GM19395 (cell line): ENCODE measurements around the gene TIMP2.
"Not testable (repeated sequence)": the region's sequence is repeated elsewhere in the genome, so short reads cannot be mapped to it uniquely, and the experiment has no call there.

Experiments
- ATAC-seq: cut with Tn5 transposase; IDR thresholded peaks from one replicate; pipeline ENCODE4 v1.9.1; 2021; ENCODE audit warnings: mild to moderate bottlenecking, moderate library complexity; ENCODE audit not compliant: unreplicated experiment

Gene TIMP2, protein sequence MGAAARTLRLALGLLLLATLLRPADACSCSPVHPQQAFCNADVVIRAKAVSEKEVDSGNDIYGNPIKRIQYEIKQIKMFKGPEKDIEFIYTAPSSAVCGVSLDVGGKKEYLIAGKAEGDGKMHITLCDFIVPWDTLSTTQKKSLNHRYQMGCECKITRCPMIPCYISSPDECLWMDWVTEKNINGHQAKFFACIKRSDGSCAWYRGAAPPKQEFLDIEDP

DNA sequence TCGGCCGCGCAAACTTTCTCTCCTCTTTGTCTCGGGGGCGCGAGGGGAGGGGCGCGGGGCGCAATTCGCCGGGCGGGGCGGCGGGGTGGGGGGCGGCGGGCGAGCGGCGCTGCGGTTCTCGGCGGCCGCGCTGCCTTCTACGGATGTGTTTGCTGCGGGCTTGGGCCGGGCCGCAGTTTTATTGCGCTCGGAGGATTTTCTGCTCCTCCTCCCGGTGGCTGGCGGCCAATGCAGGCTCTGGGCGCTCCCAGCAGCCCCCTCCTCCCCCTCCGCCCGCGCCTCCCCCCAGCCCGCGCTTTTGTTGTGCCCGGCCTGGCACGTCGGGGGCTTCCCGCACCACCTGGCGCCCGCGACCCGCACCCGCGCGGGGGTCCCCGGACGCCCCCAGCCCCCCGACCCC is at the start of gene TIMP2:
TSS of gene TIMP2 (minus strand) at position 154 of the 400 bp plus-strand sequence. CDS start 299 bp downstream, outside the sequence.
- no peak for ATAC-seq

DNA sequence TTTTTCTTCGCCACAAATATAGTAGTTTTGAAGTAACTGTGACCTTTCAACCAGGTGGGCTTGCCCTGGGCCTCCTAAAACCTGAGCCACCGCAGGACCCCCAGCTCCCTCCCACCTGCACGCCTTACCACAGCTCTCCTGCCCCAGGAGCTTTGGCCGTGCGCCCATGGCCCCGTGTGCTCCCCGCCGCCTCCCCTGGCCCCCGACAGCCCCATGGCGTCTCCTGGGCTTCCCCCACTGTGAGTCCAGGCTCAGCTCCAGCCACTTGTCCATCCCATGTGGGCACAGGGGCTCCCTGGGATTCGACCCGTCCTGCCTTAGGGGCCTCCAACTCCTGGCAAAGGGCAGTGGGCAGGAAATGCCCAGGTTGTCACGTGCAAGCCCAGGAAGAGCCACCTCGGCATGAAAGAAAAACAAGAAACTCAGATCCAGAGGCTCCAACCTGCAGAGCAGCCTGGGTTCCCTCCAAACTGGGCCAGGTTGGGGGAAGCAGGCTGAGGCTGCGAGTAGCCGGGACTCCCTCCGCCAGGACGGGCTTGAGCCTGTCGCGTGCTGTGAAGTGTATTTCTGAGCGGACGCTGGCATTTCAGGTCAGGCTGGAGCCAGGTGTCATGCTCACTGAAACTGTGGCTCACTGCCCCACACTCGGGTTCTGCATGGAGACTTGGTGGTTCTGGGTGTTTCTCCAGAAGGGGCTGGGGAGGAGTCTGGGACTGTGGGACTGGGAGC is 48.8 kb upstream of the TIMP2 start:
- no peak for ATAC-seq

DNA sequence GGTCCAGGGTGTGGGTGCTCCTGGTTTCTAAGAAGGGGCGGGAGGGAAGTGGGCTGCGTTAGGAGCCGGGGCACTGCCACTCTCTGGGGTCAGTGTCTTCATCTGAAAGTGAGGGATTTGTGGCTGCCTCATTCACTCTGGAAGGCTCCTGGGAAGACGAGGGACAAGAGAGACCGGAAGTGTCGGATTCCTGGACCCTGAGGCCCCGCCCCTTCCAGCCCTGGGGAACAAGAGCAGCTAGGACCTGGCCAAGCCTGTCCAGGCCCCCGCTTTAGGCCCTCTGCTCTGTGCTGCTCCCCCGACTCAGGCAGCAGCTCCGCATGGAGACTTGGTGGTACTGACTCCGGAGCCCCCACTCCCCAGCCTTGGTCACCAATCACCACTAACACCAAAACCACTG is 48.0 kb upstream of the TIMP2 start:
- no peak for ATAC-seq

DNA sequence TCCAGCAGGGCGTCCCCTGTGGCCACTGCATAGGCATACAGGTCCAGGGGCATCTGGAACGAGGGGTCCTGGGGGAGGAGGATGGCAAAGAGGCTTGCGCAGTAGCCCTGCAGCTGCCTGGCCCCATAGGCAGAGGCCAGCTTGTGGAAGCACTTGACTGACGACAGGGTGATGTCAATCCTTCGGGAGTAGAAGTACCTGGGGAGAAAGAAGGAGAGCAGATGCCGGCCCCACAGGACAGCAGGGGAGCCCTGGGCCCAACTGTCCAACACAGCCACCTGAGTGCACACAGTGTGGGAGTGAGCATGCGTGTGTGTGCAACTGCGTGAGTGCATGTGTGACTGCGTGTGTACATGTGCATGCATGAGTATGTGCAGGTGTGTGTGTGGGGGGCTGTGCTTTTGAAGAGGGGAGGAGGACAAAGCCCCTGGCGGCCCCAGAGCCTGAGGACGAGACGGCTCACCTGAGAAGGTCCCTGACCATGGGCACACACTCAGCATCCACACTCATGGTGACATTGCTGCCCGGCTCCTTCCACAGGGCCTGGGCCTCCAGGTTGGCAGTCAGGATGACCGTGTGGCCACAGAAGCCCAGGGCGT is 47.4 kb upstream of the TIMP2 start:
- ATAC-seq, result no peak

DNA sequence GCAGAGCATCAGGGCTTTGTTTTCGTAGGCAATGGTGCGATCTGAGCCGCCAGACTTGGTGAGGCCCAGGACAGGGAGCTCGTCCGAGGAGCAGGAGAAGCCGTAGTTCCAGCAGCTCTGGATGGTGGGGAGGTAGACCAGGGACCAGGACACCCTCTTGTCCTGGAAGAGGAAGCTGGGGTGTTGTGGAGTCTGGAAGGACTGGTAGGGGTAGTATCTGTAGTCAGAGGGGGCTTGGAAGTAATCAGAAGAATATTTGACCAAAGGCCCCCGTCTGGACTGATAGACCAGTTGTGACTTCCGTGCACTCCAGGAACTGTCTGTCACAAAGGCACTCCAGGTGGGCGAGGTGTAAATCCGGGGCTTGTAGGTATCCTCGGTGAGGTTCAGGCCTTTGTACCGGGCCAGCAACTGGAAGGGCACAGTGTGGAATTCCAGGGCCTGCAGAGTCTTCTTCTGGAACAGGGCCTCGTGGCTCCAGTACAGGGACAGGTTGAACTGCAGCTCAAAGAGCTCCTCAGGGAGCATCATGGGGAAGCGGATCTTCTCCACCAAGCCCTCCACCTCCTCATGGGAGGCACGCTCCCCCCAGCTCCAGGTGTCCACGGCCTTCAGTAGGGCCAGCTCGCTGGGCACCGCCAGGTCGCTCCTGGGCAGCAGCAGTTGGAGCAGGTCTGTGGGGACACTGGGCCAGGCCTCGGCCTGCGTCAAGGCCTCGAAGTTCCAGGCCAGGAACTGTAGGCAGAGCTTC is 46.7 kb upstream of the TIMP2 start:
- ATAC-seq, result no peak

DNA sequence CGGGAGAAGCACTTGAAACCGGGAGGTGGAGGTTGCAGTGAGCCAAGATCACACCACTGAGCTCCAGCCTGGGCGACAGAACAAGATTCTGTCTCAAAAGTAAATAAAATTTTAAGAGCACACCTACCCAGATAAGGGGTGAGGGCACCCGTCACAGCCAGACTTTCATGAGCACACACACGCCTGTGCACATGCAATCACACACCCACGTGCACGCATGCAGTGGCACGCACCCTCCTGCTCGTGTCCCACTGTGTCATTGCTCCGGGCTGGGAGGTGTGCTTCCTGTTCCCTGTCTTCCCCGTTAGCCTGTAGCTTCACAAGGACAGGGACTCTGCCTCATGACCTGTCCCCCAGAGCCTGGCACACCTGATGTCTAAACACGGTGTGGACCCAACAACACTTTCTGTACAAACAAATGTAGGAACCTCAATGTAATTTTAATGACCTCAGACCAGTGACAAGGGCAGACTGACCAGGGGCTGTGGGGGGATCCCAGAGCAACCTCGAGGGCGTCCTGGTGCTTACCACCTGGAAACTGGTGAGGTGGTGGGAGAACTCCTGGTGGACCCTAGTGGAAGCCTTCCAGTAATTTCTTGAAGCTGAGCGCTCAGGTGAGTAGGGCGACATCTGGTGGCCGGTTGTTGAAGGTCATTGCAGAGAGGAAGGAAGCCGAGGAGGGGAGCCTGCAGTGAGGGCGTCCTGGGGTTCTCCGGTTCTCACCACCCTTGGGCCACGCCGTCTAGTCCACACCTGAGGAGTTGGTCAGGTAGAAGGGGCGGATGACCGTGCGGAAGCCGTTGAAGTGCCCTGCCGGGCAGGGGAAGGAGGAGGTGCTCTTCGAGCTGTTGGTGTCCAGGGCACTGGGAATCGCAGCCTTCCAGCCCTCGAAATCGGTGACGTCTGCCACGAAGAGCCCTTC is 45.9 kb upstream of the TIMP2 start:
- no peak for ATAC-seq

DNA sequence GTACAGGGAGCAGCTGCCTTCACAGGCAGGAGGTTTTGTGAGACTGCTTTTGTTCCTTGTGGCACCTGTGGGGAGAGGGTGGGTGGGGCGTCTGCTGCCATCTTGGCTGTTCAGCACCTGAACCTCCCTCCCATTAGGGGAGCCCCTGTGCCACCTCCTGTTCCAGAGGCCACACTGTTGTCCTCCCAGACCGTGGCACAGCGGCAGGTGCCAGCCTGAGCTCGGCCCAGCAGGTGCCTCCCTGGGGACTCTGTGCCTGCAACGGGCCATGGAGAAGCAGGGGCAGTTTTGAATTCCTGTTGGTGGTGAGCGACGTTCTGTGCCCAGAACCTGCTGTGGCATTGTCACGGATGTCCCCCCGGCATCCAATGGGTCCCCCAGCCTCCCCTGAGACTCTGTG is 44.7 kb upstream of the TIMP2 start:
- ATAC-seq, result no peak

DNA sequence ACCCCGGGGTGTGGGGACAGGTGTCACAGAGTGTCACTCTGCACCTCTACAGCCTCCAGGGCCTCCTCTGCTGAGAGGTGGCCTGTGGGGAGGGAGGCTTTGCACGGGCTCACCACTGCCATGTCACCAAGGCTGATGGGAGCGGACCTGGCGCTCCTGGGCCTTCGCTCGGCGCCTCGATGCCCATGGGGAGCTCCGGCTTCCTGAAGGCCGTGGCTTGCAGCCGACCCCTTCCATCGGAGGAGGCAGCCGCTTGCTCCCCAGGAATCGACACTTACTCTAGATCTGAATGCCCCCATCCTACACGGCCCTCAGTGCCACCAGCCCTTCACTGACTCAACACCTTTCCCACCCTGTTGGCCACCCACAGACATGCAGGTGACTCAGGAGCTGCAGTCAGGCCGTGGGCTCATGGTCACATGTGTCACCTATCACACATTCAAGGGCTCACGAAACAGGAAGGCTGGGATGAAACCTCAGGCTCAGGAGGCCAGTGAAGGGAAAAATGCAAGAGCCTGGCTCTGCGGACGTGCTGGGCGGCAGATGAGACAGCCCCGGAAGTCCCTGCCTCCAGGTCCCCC is 42.7 kb upstream of the TIMP2 start:
- ATAC-seq, result no peak

DNA sequence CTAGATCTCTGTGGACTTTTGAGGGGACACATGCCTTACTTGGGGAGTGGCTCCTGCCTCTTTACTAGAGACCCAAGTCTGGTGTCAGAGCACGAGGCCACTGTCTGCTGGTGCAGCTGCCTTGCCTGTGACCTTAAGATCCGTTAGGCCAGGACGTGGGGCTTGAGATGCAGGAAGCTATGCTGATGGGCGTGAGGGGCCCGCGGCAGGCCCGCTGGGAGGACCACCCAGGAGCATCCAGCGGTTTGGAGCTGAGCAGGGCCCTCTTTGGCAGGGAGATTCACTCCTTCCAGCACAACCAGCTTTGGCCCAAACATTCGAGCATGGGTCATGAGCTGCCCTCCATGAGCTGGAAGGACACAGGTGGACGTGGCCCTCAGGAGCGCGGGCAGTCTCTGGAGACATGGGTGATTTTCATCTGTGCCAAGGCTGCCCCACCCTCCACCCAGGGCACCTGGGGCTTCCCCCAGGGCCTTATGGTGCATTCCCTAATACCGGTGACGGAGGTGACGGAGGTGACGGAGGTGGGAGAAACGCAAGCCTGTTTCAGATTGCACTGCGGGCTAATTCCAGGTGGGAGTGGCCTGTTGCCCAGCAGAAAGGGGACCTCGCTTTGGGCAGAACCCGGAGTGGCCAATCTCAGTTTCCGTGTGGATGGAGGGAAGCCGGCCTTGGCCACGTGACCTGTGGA is 41.9 kb upstream of the TIMP2 start:
- ATAC-seq, result no peak

DNA sequence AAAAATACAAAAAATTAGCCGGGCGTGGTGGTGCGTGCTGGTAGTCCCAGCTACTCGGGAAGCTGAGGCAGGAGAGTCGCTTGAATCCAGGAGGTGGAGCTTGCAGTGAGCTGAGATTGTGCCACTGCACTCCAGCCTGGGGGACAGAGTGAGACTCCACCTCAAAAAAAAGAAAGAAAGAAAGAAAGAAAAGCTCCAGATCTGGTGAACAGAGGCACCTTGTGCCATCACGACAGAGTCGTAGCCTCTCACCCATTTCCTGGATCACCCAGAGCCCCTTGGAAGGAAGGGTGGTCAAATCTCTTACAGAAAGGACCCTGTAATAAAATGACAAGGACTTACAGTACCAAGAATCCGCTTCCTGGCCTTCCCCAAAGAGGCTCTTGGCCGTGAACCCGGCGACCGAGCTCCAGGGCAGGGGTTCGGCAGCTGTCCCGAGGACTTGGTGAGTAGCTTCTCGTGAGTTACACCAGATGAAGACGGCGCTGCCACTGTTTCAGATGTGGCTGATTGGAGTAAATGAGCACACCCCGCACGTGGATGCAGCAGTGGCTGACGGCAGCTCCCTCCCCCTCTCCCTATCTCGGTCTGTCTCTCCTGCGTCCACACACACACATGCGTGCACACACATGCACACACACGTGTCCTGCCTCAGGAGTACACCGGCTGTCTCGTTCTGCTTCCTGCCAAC is 41.1 kb upstream of the TIMP2 start:
- ATAC-seq, result no peak

DNA sequence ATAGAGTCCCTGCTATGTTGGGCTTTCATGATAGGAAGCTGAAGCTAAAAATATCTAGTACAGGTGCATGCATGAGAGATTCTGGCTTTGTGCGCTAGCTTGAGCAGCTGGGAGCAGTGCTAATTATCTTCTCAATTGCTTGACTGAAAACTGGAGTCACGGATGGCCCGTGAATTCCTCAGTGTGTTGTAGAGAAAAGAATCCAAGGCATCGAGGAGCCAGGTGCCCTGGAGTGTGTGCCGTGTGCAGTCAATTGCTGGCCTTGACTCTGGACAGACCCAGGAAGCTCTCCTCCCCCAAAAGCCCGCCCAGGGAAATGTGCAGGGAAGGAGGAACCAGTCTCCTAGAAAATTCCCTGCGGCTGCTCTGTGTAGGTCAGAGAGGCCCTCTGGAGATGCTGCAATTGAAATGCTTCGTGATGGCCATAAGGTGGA is 40.3 kb upstream of the TIMP2 start:
- ATAC-seq, result no peak

DNA sequence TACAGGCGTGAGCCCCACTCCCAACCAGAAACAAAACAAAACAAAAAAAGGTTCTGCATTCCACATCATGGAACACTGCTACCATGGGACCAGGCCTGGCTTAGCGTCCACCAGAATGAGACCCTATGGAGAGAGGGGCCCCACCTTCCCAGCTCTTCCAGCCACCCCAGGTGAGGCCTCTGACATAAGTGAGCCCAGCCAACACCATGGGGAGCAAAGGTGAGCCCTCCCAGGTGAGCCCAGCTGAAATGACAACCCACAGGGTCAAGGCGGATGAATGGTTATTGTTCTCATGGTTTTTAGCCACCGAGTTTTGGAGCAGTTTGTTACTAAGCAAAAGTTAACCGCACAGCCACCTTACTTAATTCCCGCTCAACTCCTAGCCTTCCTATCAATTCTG is 38.2 kb upstream of the TIMP2 start:
- ATAC-seq, result no peak

DNA sequence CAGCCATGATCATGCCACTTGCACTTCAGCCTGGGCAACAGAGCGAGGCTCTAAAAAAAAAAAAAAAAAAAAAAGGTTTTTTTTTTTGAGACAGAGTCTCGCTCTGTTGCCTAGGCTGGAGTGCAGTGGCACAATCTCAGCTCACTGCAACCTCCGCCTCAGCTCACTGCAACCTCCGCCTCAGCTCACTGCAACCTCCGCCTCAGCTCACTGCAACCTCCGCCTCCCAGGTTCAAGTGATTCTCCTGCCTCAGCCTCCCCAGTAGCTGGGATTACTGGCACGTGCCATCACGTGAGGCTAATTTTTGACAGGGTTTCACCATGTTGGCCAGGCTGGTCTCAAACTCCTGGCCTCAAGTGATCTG is 37.8 kb upstream of the TIMP2 start:
- not testable (repeated sequence) for ATAC-seq

DNA sequence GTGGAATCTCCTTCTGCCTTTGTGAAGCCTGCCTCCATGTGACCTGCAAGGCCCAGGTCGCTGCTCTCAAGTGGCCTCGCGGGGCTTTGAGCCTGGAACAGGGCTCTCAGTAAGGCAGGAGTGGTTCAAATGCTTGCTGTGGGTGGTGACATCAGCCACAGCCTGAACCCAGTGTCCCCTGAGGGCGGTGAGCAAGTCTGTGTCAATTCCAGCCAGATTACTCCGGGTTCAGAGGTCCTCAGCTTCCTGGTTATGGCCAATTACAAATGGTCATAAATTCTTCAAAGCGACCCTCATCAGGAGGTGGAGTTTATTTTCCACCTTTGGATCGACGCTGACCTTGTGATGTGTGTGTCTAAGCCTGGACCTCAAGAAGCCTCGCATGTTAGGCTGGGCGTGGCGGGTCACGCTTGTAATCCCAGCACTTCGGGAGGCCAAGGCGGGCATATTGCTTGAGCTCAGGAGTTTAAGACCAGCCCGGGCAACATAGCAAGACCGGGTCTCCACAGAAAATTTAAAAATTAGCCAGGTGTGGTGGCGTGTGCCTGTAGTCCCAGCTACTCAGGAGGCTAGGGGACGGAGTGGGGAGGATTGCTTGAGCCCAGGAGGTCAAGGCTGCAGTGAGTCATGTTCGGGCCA is 37.3 kb upstream of the TIMP2 start:
- no peak for ATAC-seq

DNA sequence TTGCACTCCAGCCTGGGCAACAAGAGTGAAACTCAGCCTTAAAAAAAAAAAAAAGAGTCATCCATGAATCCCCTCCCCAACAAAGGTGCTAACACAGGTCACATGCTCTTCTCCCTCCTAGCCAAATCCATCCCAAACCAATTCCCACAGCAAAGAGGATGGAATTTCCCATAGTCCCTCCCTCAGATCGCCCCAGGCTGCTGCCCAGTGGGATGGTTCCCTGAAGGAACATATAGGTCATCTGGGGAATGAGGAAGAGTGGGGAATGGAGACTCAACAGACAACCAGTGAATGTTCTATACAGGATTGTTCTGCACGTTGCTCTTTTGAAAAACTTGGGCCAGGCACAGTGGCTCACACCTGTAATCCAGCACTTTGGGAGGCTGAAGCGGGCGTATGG is 36.4 kb upstream of the TIMP2 start:
- no peak for ATAC-seq

DNA sequence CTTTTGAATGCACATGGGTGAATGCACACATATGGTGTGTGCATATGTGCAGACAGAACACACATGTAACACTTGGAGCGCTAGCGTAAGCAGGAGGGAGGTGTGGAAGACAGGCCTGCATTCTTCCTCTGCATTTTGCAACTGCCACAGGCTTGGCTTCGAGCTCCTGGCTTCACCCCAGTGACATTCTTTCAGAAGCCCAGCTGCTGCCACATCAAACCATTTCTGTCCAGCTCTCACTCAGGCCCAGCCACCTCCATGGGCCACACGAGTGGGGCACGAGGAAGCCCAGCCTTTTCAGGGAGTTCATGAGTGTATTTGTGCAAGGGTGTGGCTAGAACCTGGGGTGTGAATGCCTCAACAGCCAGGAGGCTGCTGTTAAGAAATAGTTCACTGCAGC is 35.7 kb upstream of the TIMP2 start:
- no peak for ATAC-seq

DNA sequence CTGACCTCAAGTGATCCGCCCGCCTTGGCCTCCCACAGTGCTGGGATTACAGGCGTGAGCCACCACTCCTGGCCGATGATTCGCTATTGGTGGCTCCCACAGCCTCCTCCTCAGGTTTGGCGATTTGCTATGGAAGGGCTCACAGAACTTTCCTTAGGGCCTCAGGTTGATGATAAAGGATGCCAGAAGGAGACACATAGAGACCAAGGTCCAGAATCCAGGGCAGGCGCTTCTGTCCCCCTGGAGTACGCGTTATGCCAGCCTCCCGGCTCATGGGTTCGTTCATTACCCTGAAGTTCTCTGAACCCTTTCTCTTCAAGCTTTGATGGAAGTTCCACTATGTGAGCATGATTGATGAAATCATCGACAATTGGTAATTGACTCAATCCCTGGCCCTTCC is 34.6 kb upstream of the TIMP2 start:
- no peak for ATAC-seq

DNA sequence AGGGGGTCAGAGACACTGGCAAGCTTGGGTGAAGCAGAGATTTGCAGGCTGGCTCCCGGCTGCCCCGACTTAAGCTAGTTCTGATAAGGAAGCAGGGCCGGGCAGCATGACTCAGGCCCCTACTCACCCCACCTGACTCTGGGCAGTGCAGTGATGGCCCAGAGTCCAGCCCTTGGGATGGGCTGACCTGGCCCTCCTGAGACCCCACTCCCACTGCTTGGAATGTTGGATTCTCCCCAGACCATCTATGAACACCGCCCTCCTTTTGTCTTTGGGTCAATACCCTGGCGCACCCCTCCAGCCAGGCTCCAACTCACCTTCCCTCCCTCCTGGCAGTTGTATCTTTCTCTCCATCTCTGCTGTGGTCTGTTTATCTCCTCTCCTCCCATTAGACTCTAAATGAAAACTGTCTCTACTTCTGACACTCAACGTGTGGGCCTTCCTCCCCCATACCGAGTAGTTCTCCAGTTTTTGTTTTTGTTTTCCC is 33.5 kb upstream of the TIMP2 start:
- ATAC-seq, result no peak
